ENCODE data around the gene TRRAP.

The TRRAP gene

GRCh38 chr7:98985945-98986344 is 107.6 kb downstream of the TRRAP start:
- DNase-seq (ENCODE audit: low spot score) = no peak
- TF ChIP-seq CTCF (IDR thresholded peaks at IDR 0.05; ENCODE audit: extremely low read depth, missing control alignments) = no peak

- no peak for TF ChIP-seq CTCF (IDR thresholded peaks at IDR 0.05; ENCODE audit: extremely low read depth, missing control alignments)
- no peak for DNase-seq (ENCODE audit: low spot score)
These were observed 110.3 kb downstream of the TRRAP start for GRCh38 chr7:98988641-98989040.

GRCh38 chr7:98990356-98990755 is 112.0 kb downstream of the TRRAP start:
- DNase-seq (ENCODE audit: low spot score) = no peak
- no peak for TF ChIP-seq CTCF (IDR thresholded peaks at IDR 0.05; ENCODE audit: extremely low read depth, missing control alignments)

GRCh38 chr7:98991141-98991540 is 112.8 kb downstream of the TRRAP start:
- no peak for TF ChIP-seq CTCF (IDR thresholded peaks at IDR 0.05; ENCODE audit: extremely low read depth, missing control alignments)

GRCh38 chr7:98992076-98992475 is 113.7 kb downstream of the TRRAP start:
- TF ChIP-seq CTCF (IDR thresholded peaks at IDR 0.05; ENCODE audit: extremely low read depth, missing control alignments) = no peak
- DNase-seq (ENCODE audit: low spot score) = no peak

More at GRCh38 chr7:98991141-98991540, 112.8 kb downstream of the TRRAP start:
- DNase-seq (ENCODE audit: low spot score) = no peak

- no peak for DNase-seq (ENCODE audit: low spot score)
- no peak for TF ChIP-seq CTCF (IDR thresholded peaks at IDR 0.05; ENCODE audit: extremely low read depth, missing control alignments)
These were observed 114.9 kb downstream of the TRRAP start for GRCh38 chr7:98993024-98993897.

- no peak for TF ChIP-seq CTCF (IDR thresholded peaks at IDR 0.05; ENCODE audit: extremely low read depth, missing control alignments)
These were observed 116.0 kb downstream of the TRRAP start for GRCh38 chr7:98994046-98994944.

More at GRCh38 chr7:98994046-98994944, 116.0 kb downstream of the TRRAP start:
- no peak for DNase-seq (ENCODE audit: low spot score)
